HepG2 (cell line): ENCODE measurements around the gene PMVK. TPM values are rescaled to one million over a fixed set of nuclear protein-coding genes. Genes with fewer than 3 reads are reported as not detected.

ENCODE experiments used
- CBX1 ChIP-seq: IDR thresholded peaks from one replicate; pipeline ENCODE4 v1.6.1; 2016; ENCODE audit warnings: antibody characterized with exemption, low read depth
- GFI1 ChIP-seq: sonication (generic); formaldehyde crosslinking; IDR thresholded peaks from 2 replicates; pipeline ENCODE4 v1.5.0; 2020; ENCODE audit warnings: missing genetic modification reagents, mild to moderate bottlenecking, borderline replicate concordance
- RERE ChIP-seq: IDR thresholded peaks from 2 replicates; pipeline ENCODE4 v1.6.1; 2016; ENCODE audit warnings: low read depth, missing genetic modification reagents, missing compliant biosample characterization
- TP53 ChIP-seq: sonication (generic); formaldehyde crosslinking; conservative IDR thresholded peaks from 2 replicates; pipeline ENCODE4 v1.4.0; 2020; ENCODE audit warnings: missing genetic modification reagents
- U2AF2 ChIP-seq: fragments of 200-400 bp; formaldehyde crosslinking; IDR thresholded peaks from 2 replicates; pipeline ENCODE4 v1.6.1; 2017; ENCODE audit warnings: low read depth, mild to moderate bottlenecking, low read length
- ZFP82 ChIP-seq: sonication (generic); formaldehyde crosslinking; IDR thresholded peaks from 2 replicates; pipeline ENCODE4 v1.5.1; 2020; ENCODE audit warnings: mild to moderate bottlenecking, missing genetic modification reagents, borderline replicate concordance
- ZNF160 ChIP-seq: sonication (generic); formaldehyde crosslinking; IDR thresholded peaks from 2 replicates; pipeline ENCODE4 v1.8.0; 2022; ENCODE audit warnings: mild to moderate bottlenecking, inconsistent platforms, missing genetic modification reagents
- ZNF687 ChIP-seq: sonication (generic); formaldehyde crosslinking; IDR thresholded peaks from 2 replicates; pipeline ENCODE4 v1.5.1; 2020; ENCODE audit warnings: mild to moderate bottlenecking, missing genetic modification reagents, moderate library complexity
- ZNF780A ChIP-seq: sonication (generic); formaldehyde crosslinking; IDR thresholded peaks from 2 replicates; pipeline ENCODE4 v1.8.0; 2022; ENCODE audit warnings: mild to moderate bottlenecking, missing genetic modification reagents, moderate library complexity
- polyA plus RNA-seq, 8 experiments: library from polyadenylated mRNA; depleted of rRNA in 3 of 8; stranded (reverse) in 7 of 8; unstranded in 1 of 8; fragments of >200 nt; fragmentation: Illumina TruSeq in 4 of 8; extraction: Trizol in 4 of 8; gene quantifications; 2 replicates each; pipeline versions ENCODE4 v1.2.1 to v1.2.3, GENCODE V29; 2011 to 2016; ENCODE audit warnings: low read depth in 4 of 8, missing spikeins in 1 of 8, mixed read lengths in 1 of 8; ENCODE audit not compliant: insufficient read depth in 1 of 8
- total RNA-seq, 5 experiments: library from RNA; depleted of rRNA; stranded (reverse); fragments of >200 nt; fragmentation: Illumina TruSeq; extraction: Trizol; gene quantifications; 2 replicates each; pipeline ENCODE4 v1.2.3, GENCODE V29; 2016; ENCODE audit warnings: low read depth in 1 of 5

Gene PMVK
- total and polyA plus RNA-seq, 2 of the 13 experiments (the other 11 are each of a cell fraction or from before 2014, with no cell fraction given) = 3.9 to 12.6 TPM

GRCh38 chr1:154899041-154899440 lies 37.5 kb downstream of the PMVK start (continued):
- TF ChIP-seq GFI1 = no peak
- no peak for TF ChIP-seq TP53
- no peak for TF ChIP-seq U2AF2
- no peak for TF ChIP-seq ZNF687 (CRISPR knock-in tag)
- TF ChIP-seq ZNF160 (CRISPR knock-in tag) = no peak
- TF ChIP-seq ZNF780A (CRISPR knock-in tag) = no peak
- TF ChIP-seq RERE (CRISPR knock-in tag) = no peak
- TF ChIP-seq CBX1 = no peak
- TF ChIP-seq ZFP82 (CRISPR knock-in tag) = no peak
